HG03280 (cell line): ENCODE measurements around the gene SPATA2L.

Experiments
- ATAC-seq: cut with Tn5 transposase; IDR thresholded peaks from one replicate; pipeline ENCODE4 v1.9.1; 2021; ENCODE audit warnings: mild to moderate bottlenecking, moderate library complexity; ENCODE audit not compliant: unreplicated experiment

SPATA2L gene

GRCh38 chr16:89729293-89729692 is 27.8 kb upstream of the SPATA2L start:
- ATAC-seq = no peak

- ATAC-seq = no peak
Measured at GRCh38 chr16:89727406-89728120, 26.1 kb upstream of the SPATA2L start.

GRCh38 chr16:89723279-89724250 is 22.1 kb upstream of the SPATA2L start:
- ATAC-seq = no peak

DNA sequence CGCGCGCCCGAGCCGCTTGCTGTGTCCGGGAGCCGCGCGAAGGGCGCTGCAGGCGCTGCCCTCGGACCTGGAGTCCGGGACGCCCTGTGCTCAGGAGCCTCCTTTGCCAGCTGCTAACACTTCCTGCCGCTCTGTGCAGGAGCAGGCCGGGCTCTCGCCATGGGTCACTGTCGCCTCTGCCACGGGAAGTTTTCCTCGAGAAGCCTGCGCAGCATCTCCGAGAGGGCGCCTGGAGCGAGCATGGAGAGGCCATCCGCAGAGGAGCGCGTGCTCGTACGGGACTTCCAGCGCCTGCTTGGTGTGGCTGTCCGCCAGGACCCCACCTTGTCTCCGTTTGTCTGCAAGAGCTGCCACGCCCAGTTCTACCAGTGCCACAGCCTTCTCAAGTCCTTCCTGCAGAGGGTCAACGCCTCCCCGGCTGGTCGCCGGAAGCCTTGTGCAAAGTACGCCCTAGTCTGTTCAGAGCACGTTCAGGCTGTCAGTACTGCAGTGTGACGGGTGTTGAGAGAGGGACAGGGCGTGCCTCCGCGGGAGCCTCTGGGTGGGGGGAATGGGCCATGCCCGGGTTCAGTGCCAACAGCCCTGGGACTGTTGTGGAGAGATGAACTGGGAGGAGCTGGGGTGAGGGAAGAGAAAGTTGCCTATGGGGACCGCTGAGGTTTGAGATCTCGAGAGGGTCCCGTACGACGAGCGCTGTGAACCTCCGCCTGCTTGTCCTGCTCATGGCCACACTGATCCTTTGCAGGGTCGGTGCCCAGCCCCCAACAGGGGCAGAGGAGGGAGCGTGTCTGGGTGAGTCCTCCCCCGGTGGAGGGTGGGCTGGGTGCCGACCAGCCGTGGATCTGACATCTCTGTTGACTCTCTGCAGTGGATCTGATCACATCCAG is 21.1 kb upstream of the SPATA2L start:
- ATAC-seq = peak; percentile 17

DNA sequence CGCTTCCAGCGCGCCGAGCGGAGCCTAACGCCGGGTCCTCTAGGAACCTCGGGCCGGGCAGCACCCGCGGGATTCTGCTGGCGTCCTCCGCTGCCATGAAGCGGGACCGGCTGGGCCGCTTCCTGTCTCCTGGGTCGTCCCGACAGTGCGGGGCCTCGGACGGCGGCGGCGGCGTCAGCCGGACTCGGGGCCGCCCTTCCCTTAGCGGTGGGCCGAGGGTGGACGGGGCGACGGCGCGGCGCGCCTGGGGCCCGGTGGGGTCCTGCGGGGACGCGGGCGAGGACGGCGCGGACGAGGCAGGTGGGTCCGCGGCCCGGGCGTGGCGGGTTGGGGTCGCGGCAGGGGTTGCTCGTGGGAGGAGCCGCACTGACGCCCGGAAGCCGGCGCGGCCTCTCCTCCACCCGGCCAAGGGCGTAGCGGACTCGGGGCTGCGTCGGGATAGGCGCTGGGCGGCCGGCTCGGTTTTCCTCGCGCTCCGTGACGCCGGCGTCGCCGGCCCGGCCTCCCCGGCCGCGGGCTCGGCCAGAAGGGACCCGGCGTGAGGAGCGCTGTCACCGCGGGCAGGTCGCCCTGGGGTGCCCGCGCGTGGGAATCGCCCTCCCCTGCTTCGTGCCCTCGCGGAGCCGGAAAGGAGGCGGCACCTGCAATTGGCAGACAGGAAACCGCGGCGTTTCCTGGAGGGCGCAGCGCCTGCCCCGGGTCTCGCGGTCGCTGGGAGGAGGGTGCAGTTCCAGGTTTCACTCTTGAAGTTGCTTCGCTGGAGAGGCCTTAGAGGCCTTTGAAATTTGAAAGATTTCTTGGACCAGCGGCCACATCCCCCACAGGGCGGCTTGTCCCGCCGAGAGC is 20.3 kb upstream of the SPATA2L start:
- ATAC-seq = peak; percentile 26

DNA sequence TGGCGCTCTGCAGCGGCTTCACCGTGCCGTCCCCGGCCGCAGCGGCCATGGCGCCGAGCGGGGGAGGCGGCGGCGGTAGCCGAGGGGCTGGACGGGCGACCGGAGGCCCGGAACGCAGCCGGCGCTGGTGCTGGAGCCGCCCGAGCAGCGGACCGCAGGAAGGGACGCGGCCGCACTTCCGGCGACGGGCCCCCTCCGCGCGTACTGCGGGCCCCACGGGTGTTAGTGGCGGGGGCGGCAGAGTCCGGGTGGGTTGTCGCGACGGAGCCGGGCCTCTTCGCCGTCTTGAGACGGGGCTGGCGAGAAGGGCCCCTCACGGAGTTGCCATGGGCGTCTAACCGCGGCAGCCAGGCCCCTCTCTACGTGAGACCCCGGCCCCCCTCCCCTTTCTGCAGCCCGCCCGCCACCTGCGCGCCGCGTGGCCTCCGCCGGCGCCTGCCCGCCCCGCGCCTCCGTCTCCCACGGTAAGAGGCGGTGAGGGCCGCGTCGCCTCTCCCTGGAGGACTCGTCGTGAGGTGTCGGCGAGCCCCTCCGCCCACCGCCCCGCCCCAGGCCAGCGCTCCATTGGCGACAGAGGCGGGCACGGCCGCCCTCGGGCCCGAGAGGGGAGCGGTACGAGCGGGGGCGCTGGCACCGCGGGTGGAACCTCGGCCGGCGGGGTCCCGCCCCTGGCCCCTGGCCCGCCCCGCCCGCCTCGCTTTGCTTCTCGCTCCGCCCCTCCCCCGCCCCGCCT is 19.5 kb upstream of the SPATA2L start, which contains the start of the genes VPS9D1 and ZNF276:
VPS9D1 (minus strand) TSS at position 86 of the 733 bp plus-strand sequence; CDS start at position 49, 37 bp downstream.
ZNF276 (plus strand) TSS at position 725 of the 733 bp plus-strand sequence. CDS start 104 bp downstream, outside the sequence.
- ATAC-seq = peak; percentile 55

GRCh38 chr16:89720551-89720812 is 19.0 kb upstream of the SPATA2L start:
- peak; percentile 11 for ATAC-seq

- ATAC-seq = no peak
Measured at GRCh38 chr16:89717688-89718505, 16.4 kb upstream of the SPATA2L start.

DNA sequence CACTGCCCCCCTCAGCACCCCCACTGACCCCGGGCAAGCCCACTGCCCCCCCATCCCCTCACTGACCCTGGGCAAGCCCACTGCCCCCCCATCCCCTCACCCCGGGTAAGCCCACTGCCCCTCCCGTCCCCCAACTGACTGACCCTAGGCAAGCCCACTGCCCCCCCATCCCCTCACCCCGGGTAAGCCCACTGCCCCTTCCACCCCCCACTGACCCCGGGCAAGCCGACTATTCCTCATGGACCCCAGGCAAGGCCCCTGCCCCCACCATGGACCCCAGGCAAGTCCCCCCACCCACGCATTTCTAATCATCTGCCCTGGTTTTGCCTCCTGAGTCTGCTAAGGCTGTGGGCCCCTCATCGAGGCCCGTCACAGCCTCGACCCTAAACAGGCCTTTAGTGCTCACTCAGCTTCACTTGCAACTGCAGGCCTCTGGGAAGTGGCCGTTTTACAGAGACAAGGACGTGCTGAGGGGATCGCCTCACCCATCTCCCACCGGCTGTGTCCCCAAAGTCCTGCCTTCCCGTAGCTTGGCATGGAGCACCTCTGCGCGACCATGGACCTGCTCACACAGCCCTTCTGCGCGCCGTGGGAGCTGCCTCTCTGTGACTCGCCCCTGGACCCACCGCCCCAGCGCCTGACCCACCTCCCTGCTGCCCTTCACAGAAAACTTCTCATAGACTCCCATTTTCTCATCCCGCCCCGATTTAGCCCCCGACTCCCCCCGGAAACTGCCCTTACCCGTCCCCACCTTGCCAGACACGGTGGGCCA is 15.6 kb upstream of the SPATA2L start:
- no peak for ATAC-seq

GRCh38 chr16:89716493-89716892 is 15.0 kb upstream of the SPATA2L start:
- no peak for ATAC-seq

GRCh38 chr16:89712274-89712781 is 10.8 kb upstream of the SPATA2L start:
- no peak for ATAC-seq

DNA sequence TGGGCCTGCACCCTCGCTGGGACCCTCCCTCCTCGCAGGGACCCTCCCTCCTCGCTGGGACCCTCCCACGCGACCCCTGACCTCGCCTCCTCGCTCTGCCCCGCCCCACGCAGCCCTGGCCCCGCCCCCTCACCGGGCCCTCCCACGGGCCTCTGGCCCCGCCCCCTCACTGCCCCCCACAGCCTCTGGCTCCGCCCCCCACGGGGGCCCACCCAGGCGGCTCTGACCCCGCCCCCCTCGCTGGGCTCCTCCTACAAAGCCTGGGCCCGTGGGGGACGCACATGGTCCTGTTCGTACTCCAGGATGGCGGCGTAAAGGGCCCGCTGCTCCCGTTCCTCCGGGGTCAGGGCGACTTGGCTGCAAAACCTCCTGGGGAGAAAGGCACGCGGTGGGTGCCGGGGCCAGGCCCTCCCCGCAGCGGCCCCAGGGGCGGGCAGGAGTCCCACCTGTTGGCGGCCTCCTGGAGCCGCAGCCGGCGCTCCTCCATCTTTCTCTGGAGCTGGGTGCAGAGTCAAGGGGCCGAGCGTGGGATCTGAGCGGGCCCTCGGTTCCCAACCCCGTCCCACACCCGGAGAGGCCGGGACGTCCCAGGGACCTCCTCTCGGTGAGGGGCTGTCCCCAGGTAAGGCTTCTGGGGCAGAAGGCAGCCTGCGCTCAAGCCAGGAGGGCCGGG is 10.2 kb upstream of the SPATA2L start:
- no peak for ATAC-seq

DNA sequence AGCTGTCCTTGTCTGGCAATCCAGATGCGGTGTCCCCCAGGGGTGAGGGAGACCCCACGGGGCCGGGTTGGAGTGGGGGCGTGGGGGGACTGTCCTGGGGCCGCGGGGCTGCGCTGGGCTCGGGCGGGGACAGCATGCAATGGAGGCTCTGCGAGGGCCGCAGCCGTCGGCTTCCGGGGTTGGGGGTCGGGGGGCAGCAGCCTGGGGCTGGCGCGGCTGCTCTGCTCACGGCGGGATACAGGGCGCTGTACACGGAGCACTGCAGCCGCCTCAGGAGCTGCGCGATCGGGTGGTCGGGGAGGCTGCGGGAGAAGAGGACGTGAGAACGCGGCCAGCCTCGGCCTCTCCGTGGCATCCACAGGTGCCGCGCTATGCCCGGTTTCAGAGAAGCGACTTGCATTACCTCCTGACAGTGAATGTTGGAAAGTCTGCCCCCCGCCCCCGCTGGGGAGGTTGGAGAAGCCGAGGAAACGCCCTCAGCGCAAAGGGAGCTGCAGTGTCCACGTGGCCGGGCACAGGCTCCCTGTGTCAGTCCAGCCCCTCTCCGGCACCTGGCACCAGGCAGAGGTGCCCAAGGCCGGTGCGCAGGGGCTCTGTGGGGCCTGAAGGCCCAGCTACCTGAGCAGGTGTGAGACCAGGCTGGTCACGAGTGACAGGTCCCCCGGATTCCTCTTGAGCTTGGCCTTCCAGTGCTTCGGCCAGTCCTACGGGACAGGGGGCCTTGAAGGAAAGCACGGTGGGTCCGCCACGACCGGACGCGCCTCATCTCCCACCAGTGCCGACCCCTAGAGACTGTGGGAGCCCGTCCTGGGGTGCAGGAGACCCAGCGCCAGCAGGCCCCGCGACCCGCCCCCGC is 9.4 kb upstream of the SPATA2L start:
- no peak for ATAC-seq

DNA sequence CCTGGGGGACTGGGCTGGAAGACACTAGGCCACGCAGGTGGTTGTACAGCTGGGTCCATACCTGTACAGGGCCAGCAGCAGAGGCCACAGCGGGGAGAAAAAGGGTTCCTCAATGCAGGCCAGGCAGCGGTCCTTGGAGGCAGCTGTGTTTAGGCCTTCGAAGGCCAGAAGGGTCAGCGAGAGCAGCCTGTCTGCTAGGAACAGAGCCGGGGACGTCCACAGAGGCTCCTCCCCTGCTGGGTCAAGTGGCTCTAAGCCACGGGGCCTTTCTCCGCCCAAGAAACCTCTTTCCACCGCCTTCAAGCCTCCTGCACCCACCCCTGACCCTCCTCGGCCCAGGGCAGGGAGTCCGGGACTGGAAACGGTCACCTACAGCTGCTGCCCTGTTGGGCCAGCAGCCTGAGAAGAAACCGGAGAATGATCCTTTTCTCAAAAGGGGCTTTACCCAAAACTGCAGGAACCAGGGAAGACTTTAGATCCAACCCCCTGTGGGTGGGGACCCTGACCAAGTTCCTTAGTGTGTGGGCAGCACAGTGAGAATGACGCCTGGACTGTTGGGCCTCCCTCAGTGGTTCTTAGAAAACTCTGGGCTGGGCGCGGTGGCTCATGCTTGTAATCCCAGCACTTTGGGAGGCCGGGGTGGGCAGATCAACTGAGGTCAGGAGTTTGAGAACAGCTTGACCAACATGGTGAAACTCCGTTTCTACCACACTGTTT is 8.4 kb upstream of the SPATA2L start:
- ATAC-seq = no peak

GRCh38 chr16:89709166-89709565 is 7.7 kb upstream of the SPATA2L start:
- ATAC-seq = no peak
